ENCODE measurements around the gene ONECUT2. TPM values are rescaled to one million over a fixed set of nuclear protein-coding genes. Genes with fewer than 3 reads are reported as not detected.

Gene ONECUT2
- total and polyA plus RNA-seq, 9 of the 15 experiments (the other 6 are each of a cell fraction or from before 2014, with no cell fraction given) = 0.27 to 2.5 (median 0.83) TPM

DNA sequence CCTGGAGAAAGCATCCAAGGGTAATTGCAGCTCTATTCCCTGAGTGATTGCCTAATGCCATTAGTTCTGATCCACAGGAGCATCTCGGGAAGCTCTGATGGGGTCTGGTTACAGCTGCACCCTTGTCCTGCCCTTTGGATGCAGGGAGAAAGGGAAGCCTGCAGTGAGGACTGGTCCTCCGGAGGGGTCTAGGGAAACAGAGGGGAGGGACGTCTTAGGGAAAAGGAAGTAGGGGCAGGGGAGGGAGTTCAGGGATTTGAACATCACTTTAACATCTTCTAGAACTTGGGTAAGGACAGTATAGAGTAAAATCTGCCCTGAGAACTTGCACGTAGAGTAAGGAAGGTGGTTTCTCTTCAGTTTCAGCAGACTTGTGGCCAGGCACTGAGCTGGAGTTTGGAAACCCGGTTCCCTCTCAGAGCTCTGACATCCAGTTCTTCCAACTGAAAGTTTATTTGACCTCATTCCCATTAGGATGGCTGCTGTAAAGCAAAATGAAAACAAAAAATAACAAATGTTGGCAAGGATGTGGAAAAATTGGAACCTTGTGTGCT is 20.5 kb downstream of the ONECUT2 start:
- Histone ChIP-seq H3K4me1 (replicated peaks in 1 of 2; ENCODE audit: control insufficient read depth in 2 of 2, insufficient read depth in 2 of 2, low read length in 2 of 2) (no peaks in the 10 kb centered on the region), H3K9me1 (ENCODE audit: control insufficient read depth, insufficient read depth, low read length) (no peaks in the 10 kb centered on the region), H3K79me2 (ENCODE audit: control insufficient read depth, insufficient read depth, low read length) (no peaks in the 10 kb centered on the region), H3K36me3 (ENCODE audit: control insufficient read depth, insufficient read depth, low read length) (no peaks in the 10 kb centered on the region), H3K27ac (ENCODE audit: extremely low read depth, low read depth, low read length) (no peak overlapping the region), H2AFZ (ENCODE audit: low read depth, low read length) (no peak overlapping the region), H4K20me1 (replicated peaks; ENCODE audit: control insufficient read depth, insufficient read depth, low read length) (no peaks in the 10 kb centered on the region), H3K27me3 (ENCODE audit: control insufficient read depth in 2 of 2, insufficient read depth in 2 of 2, low read length in 2 of 2) (peaks cover 0 to 4% of the 10 kb centered on the region in 2 experiments; a peak in 1 of 5 replicates), H3K4me2 (ENCODE audit: insufficient read depth, low read length) (no peak overlapping the region), H3K9me3 (replicated peaks; ENCODE audit: control insufficient read depth, insufficient read depth, low read depth, low read length) (no peaks in the 10 kb centered on the region), H3K9ac (ENCODE audit: insufficient read depth in 1 of 2, low read depth in 2 of 2, low read length in 2 of 2) (no peak overlapping the region), H3K4me3 (no peak overlapping the region)
- TF ChIP-seq, protein P1, sequence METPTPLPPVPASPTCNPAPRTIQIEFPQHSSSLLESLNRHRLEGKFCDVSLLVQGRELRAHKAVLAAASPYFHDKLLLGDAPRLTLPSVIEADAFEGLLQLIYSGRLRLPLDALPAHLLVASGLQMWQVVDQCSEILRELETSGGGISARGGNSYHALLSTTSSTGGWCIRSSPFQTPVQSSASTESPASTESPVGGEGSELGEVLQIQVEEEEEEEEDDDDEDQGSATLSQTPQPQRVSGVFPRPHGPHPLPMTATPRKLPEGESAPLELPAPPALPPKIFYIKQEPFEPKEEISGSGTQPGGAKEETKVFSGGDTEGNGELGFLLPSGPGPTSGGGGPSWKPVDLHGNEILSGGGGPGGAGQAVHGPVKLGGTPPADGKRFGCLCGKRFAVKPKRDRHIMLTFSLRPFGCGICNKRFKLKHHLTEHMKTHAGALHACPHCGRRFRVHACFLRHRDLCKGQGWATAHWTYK (CRISPR knock-in tag; IDR thresholded peaks at IDR 0.05) = no peak
- no peak for TF ChIP-seq SAFB (IDR thresholded peaks at IDR 0.05; ENCODE audit: borderline replicate concordance, low read depth, low read length)
- TF ChIP-seq GTF2A2 (tag; IDR thresholded peaks at IDR 0.05) = no peak
- TF ChIP-seq, protein P2, sequence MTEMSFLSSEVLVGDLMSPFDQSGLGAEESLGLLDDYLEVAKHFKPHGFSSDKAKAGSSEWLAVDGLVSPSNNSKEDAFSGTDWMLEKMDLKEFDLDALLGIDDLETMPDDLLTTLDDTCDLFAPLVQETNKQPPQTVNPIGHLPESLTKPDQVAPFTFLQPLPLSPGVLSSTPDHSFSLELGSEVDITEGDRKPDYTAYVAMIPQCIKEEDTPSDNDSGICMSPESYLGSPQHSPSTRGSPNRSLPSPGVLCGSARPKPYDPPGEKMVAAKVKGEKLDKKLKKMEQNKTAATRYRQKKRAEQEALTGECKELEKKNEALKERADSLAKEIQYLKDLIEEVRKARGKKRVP (CRISPR knock-in tag; IDR thresholded peaks at IDR 0.05) = no peak
- TF ChIP-seq ERF (CRISPR knock-in tag; IDR thresholded peaks at IDR 0.05) = no peak
- TF ChIP-seq GATAD2B (IDR thresholded peaks at IDR 0.05; ENCODE audit: borderline replicate concordance) = no peak
- no peak for TF ChIP-seq ZNF224 (CRISPR knock-in tag; IDR thresholded peaks at IDR 0.05)
- TF ChIP-seq SUPT5H (IDR thresholded peaks at IDR 0.05) = no peak
- TF ChIP-seq, protein P3, sequence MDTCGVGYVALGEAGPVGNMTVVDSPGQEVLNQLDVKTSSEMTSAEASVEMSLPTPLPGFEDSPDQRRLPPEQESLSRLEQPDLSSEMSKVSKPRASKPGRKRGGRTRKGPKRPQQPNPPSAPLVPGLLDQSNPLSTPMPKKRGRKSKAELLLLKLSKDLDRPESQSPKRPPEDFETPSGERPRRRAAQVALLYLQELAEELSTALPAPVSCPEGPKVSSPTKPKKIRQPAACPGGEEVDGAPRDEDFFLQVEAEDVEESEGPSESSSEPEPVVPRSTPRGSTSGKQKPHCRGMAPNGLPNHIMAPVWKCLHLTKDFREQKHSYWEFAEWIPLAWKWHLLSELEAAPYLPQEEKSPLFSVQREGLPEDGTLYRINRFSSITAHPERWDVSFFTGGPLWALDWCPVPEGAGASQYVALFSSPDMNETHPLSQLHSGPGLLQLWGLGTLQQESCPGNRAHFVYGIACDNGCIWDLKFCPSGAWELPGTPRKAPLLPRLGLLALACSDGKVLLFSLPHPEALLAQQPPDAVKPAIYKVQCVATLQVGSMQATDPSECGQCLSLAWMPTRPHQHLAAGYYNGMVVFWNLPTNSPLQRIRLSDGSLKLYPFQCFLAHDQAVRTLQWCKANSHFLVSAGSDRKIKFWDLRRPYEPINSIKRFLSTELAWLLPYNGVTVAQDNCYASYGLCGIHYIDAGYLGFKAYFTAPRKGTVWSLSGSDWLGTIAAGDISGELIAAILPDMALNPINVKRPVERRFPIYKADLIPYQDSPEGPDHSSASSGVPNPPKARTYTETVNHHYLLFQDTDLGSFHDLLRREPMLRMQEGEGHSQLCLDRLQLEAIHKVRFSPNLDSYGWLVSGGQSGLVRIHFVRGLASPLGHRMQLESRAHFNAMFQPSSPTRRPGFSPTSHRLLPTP (IDR thresholded peaks at IDR 0.05; ENCODE audit: borderline replicate concordance, extremely low read depth, insufficient read length) = no peak
- no peak for TF ChIP-seq TCF7L2 (IDR thresholded peaks at IDR 0.05; ENCODE audit: low read depth, low read length)
- no peak for TF ChIP-seq ZNF785 (CRISPR knock-in tag; IDR thresholded peaks at IDR 0.05)
- TF ChIP-seq ZNF121 (CRISPR knock-in tag; conservative IDR thresholded peaks at IDR 0.05) = no peak
- no peak for TF ChIP-seq NFATC3 (IDR thresholded peaks at IDR 0.05)
- TF ChIP-seq, protein P4, sequence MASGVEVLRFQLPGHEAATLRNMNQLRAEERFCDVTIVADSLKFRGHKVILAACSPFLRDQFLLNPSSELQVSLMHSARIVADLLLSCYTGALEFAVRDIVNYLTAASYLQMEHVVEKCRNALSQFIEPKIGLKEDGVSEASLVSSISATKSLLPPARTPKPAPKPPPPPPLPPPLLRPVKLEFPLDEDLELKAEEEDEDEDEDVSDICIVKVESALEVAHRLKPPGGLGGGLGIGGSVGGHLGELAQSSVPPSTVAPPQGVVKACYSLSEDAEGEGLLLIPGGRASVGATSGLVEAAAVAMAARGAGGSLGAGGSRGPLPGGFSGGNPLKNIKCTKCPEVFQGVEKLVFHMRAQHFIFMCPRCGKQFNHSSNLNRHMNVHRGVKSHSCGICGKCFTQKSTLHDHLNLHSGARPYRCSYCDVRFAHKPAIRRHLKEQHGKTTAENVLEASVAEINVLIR (CRISPR knock-in tag; IDR thresholded peaks at IDR 0.05) = no peak
- no peak for TF ChIP-seq MTA3 (IDR thresholded peaks at IDR 0.05; ENCODE audit: borderline replicate concordance)
- no peak for TF ChIP-seq TRIM24 (IDR thresholded peaks at IDR 0.05)
- FAIRE-seq (no peak), DNase-seq (ENCODE audit: extremely low read depth in 1 of 4, low spot score in 3 of 4) (no peak), ATAC-seq (no peak)
- intact Hi-C loops (cut with micrococcal nuclease) = no loop called here
- BruUV-seq (replicated peaks) = no TSS peak
- in situ Hi-C loops (cut with MboI) = no loop called here
- POLR2A ChIA-PET = no interaction called here
- CTCF ChIA-PET (ENCODE audit: low intra/inter-chr PET ratio) = no interaction called here
- 3% methylated on average over 3 of the region's 5 CpGs for WGBS (ENCODE audit: insufficient coverage, low coverage, missing lambda C conversion rate)
